Erythroblast (primary cell): ENCODE results near the gene TWSG1.
"Not testable (repeated sequence)": the region's sequence is repeated elsewhere in the genome, so short reads cannot be mapped to it uniquely, and the experiment has no call there.

Experiments
- DNase-seq, 2 experiments: peaks; one replicate each; lab custom pipeline; 2025; lab: John Stamatoyannopoulos, UW
- GATA1 ChIP-seq: IDR thresholded peaks from 2 replicates; pipeline ENCODE4 v1.6.1; 2011; ENCODE audit warnings: low read depth, mild to moderate bottlenecking, control low read depth, low read length, moderate library complexity
- POLR2A ChIP-seq: IDR thresholded peaks from 2 replicates; pipeline ENCODE4 v1.6.1; 2011; ENCODE audit warnings: mild to moderate bottlenecking, low read length

Gene TWSG1

GRCh38 chr18:9417073-9417851 is 82.7 kb downstream of the TWSG1 start:
- TF ChIP-seq POLR2A (no peak), GATA1 (no peak)
- DNase-seq = no peak

GRCh38 chr18:9418047-9418690 is 83.6 kb downstream of the TWSG1 start:
- no peak for DNase-seq
- no peak for TF ChIP-seq GATA1
- no peak for TF ChIP-seq POLR2A

- DNase-seq = no peak
- no peak for TF ChIP-seq POLR2A
- TF ChIP-seq GATA1 = no peak
Observed at GRCh38 chr18:9419956-9420631, 85.5 kb downstream of the TWSG1 start.

- no peak for TF ChIP-seq POLR2A
- no peak for TF ChIP-seq GATA1
Observed at GRCh38 chr18:9421096-9421900, 86.7 kb downstream of the TWSG1 start.

GRCh38 chr18:9421901-9422327 is 87.3 kb downstream of the TWSG1 start:
- DNase-seq = peak; percentile 36 to 80
- TF ChIP-seq POLR2A = no peak
- no peak for TF ChIP-seq GATA1

More at GRCh38 chr18:9421096-9421900, 86.7 kb downstream of the TWSG1 start:
- DNase-seq = no peak

GRCh38 chr18:9422816-9423519 is 88.4 kb downstream of the TWSG1 start:
- DNase-seq = no peak
- no peak for TF ChIP-seq GATA1
- no peak for TF ChIP-seq POLR2A

- not testable (repeated sequence) for DNase-seq
Observed at GRCh38 chr18:9423648-9424047, 89.1 kb downstream of the TWSG1 start.

GRCh38 chr18:9424235-9424634 is 89.7 kb downstream of the TWSG1 start:
- DNase-seq = not testable (repeated sequence)

- DNase-seq = no peak
- TF ChIP-seq GATA1 (no peak), POLR2A (no peak)
Observed at GRCh38 chr18:9426753-9427152, 92.2 kb downstream of the TWSG1 start.

GRCh38 chr18:9428301-9428706 is 93.7 kb downstream of the TWSG1 start:
- no peak for TF ChIP-seq GATA1
- TF ChIP-seq POLR2A = no peak
- no peak for DNase-seq

- no peak for DNase-seq
- TF ChIP-seq POLR2A (no peak), GATA1 (no peak)
Observed at GRCh38 chr18:9428862-9429661, 94.5 kb downstream of the TWSG1 start.

- TF ChIP-seq POLR2A (no peak), GATA1 (no peak)
- DNase-seq = no peak
Observed at GRCh38 chr18:9429662-9429993, 95.1 kb downstream of the TWSG1 start.

- not testable (repeated sequence) for DNase-seq
Observed at GRCh38 chr18:9430315-9430714, 95.7 kb downstream of the TWSG1 start.
